ENCODE data around the gene AIPL1.

DNA sequence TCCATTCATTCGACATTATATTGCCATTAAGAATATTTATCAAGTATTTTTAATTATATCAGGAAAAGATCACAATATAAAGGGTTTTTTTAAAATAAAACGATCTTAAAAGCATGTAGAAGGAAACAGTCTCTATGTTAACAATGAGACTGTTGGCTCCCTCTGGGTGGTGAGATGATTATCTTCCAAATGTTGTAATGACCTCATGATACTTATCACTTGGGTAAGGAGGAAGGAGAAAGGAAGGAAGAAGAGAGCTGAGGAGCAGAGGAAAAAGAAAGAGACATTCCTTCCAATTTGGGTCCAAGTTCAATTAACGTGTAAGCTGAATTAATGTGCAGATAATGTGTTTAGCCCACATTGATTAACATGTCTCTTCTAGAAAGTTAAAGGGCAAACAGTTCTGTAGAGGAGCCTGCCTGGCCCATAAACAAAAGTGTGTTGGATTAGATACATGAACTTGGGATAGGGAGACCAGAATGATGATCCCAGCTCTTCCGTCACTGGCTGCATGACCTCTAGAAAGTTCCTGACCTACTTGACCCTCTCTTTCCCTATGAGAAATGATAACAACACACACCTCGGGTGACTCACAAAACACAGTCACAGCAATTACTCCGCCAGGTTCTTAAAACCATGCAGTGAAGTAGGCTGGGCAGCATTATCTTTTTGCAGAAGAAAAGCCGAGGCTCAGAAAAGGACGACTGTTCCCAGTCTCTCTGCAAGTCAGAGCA, 41.3 kb upstream of the AIPL1 start:
- no peak for TF ChIP-seq CTCF (conservative IDR thresholded peaks at IDR 0.05; ENCODE audit: low read length)
- TF ChIP-seq EZH2phosphoT487 (IDR thresholded peaks at IDR 0.05; ENCODE audit: borderline replicate concordance, low read depth, low read length), result no peak
